K562 (cell line): ENCODE data around the gene MYL10. TPM values are rescaled to one million over a fixed set of nuclear protein-coding genes. Genes with fewer than 3 reads are reported as not detected.
A peak's percentile ranks its signal among the peaks of the same experiment; 100 is the strongest.

Experiments
- ATAC-seq: fragments of 200-7000 bp; cut with Tn5 transposase; 3 replicates; pipeline ENCODE4 v1.9.1; 2020; ENCODE audit warnings: moderate library complexity
- BruUV-seq: library from RNA; stranded (reverse); fragments of 400-500 nt; replicated peaks from 2 replicates; lab custom pipeline; 2021; lab: Mats Ljungman, UMichigan
- CTCF ChIA-PET: fragments of 300-600 bp; formaldehyde crosslinking; extraction: SDS; loops from one replicate; lab custom pipeline; 2021; ENCODE audit warnings: low intra/inter-chr PET ratio; lab: Yijun Ruan, JAX
- POLR2A ChIA-PET: fragments of 300-600, 350-650 bp; sonication (Branson Sonifier 250); formaldehyde crosslinking; extraction: SDS; loops from one replicate; lab custom pipeline; 2021; ENCODE audit warnings: antibody characterized with exemption, inconsistent platforms; lab: Yijun Ruan, JAX
- DNase-seq, 4 experiments: peaks; one replicate each; pipeline versions ENCODE4 v3.0.0 to v3.0.0-alpha.2; 2011 to 2018; ENCODE audit warnings: low spot score in 3 of 4, mixed read lengths in 3 of 4; ENCODE audit errors: extremely low read depth in 1 of 4
- FAIRE-seq: peaks from 2 replicates; lab custom pipeline; 2011; peaks lifted over from hg19 to GRCh38; lab: Jason Lieb, UNC
- H2AFZ ChIP-seq: 2 replicates; pipeline ENCODE4 v1.6.0; 2011; ENCODE audit warnings: low read depth, low read length, control low read depth, inconsistent platforms
- H3K27ac ChIP-seq: fragments of 200-600 bp; 3 replicates; pipeline ENCODE4 v1.8.0; 2011; ENCODE audit warnings: low read depth, mild to moderate bottlenecking, control low read depth, inconsistent platforms, low read length, moderate library complexity, mixed read lengths; ENCODE audit errors: extremely low read depth
- H3K27me3 ChIP-seq, 2 experiments: fragments of 300-600 bp in 1 of 2; 2 replicates in 1 of 2; 3 replicates in 1 of 2; pipeline versions ENCODE4 v1.6.0 to v1.8.0; 2011; ENCODE audit warnings: inconsistent platforms in 2 of 2, low read length in 2 of 2, mild to moderate bottlenecking in 1 of 2, mixed read lengths in 1 of 2, moderate library complexity in 1 of 2; ENCODE audit not compliant: control insufficient read depth in 2 of 2, insufficient read depth in 2 of 2
- H3K36me3 ChIP-seq: fragments of 300-600 bp; 3 replicates; pipeline ENCODE4 v1.8.0; 2011; ENCODE audit warnings: mild to moderate bottlenecking, low read length, inconsistent platforms; ENCODE audit not compliant: control insufficient read depth, insufficient read depth
- H3K4me1 ChIP-seq, 2 experiments: fragments of 200-600 bp in 1 of 2; replicated peaks in 1 of 2; 2 replicates in 1 of 2; 3 replicates in 1 of 2; pipeline versions ENCODE4 v1.5.1 to v1.8.0; 2011; ENCODE audit warnings: inconsistent platforms in 2 of 2, low read length in 2 of 2, mild to moderate bottlenecking in 1 of 2, mixed read lengths in 1 of 2, moderate library complexity in 1 of 2; ENCODE audit not compliant: control insufficient read depth in 2 of 2, insufficient read depth in 2 of 2
- H3K4me2 ChIP-seq: 2 replicates; pipeline ENCODE4 v1.6.1; 2011; ENCODE audit warnings: low read length, control low read depth, inconsistent platforms, mixed read lengths; ENCODE audit not compliant: insufficient read depth
- H3K4me3 ChIP-seq: fragments of 200-600 bp; sonication (generic), shearing (Covaris generic); 2 replicates; pipeline ENCODE4 v1.5.1; 2016; ENCODE audit warnings: control low read depth, inconsistent platforms
- H3K79me2 ChIP-seq: fragments of 200-600 bp; 3 replicates; pipeline ENCODE4 v1.8.0; 2011; ENCODE audit warnings: low read length, inconsistent platforms; ENCODE audit not compliant: control insufficient read depth, insufficient read depth
- H3K9ac ChIP-seq, 2 experiments: 2 replicates each; pipeline versions ENCODE4 v1.6.0 to v1.6.1; 2011; ENCODE audit warnings: low read depth in 2 of 2, low read length in 2 of 2, control low read depth in 1 of 2, inconsistent platforms in 1 of 2, mild to moderate bottlenecking in 1 of 2, mixed read lengths in 1 of 2; ENCODE audit not compliant: insufficient read depth in 1 of 2
- H3K9me1 ChIP-seq: one replicate; pipeline ENCODE4 v1.6.0; 2011; ENCODE audit warnings: inconsistent platforms, mild to moderate bottlenecking, low read length, moderate library complexity; ENCODE audit not compliant: control insufficient read depth, insufficient read depth
- H3K9me3 ChIP-seq: replicated peaks from 2 replicates; pipeline ENCODE4 v1.5.1; 2011; ENCODE audit warnings: low read depth, low read length, inconsistent platforms; ENCODE audit not compliant: control insufficient read depth, insufficient read depth
- H4K20me1 ChIP-seq: replicated peaks from 2 replicates; pipeline ENCODE4 v1.6.1; 2011; ENCODE audit warnings: low read length, inconsistent platforms, mixed read lengths; ENCODE audit not compliant: control insufficient read depth, insufficient read depth
- CTBP1 ChIP-seq: fragments of 450-650 bp; IDR thresholded peaks from 2 replicates; pipeline ENCODE4 v1.6.1; 2016; ENCODE audit warnings: borderline replicate concordance
- SRSF9 ChIP-seq: fragments of 200-400 bp; formaldehyde crosslinking; IDR thresholded peaks from 2 replicates; pipeline ENCODE4 v1.6.1; 2017; ENCODE audit warnings: low read depth, low read length, borderline replicate concordance
- WGBS: fragments of 100-300 bp; shearing (Covaris generic); methylation state at CpG from one replicate; pipeline ENCODE4 v1.1.6; 2016; ENCODE audit warnings: low coverage, mixed read lengths; ENCODE audit not compliant: insufficient coverage; ENCODE audit errors: missing lambda C conversion rate; 5-methylcytosine and 5-hydroxymethylcytosine counted together
- in situ Hi-C: fragments of 300-500 bp; cut with MboI; formaldehyde crosslinking; loops from 4 replicates; pipeline ENCODE4 v1.15.0; 2018; ENCODE audit warnings: inconsistent platforms, mixed read lengths
- intact Hi-C: fragments of 100-400 bp; cut with micrococcal nuclease; formaldehyde crosslinking; loops from 2 replicates; pipeline ENCODE4 v1.14.2; 2022
- polyA plus RNA-seq, 8 experiments: library from polyadenylated mRNA; depleted of rRNA in 4 of 8; stranded (reverse) in 5 of 8; unstranded in 3 of 8; fragments of >200 nt; fragmentation: Nextera tagmentation in 2 of 8; fragmentation: Illumina TruSeq in 1 of 8; extraction: Ambion mirVana in 2 of 8; extraction: Trizol in 1 of 8; gene quantifications; 2 replicates each; pipeline versions ENCODE4 v1.2.1 to v1.2.3, GENCODE V29; 2011 to 2014; ENCODE audit warnings: inconsistent platforms in 1 of 8, missing spikeins in 1 of 8
- total RNA-seq, 7 experiments: library from RNA; depleted of rRNA in 6 of 7; stranded (reverse); fragments of >200 nt in 6 of 7; fragmentation: Illumina TruSeq in 2 of 7; extraction: Trizol in 2 of 7; gene quantifications; 2 replicates each; pipeline versions ENCODE4 v1.2.1 to v1.2.3, GENCODE V29; 2011 to 2021; ENCODE audit warnings: low replicate concordance in 1 of 7
- TF ChIP-seq, protein P1 (sequence below): fragments of 250-450 bp; sonication (Bioruptor Pico); IDR thresholded peaks from 2 replicates; pipeline ENCODE4 v1.8.0; 2021; ENCODE audit warnings: borderline replicate concordance, mild to moderate bottlenecking, moderate library complexity; ENCODE audit not compliant: poor library complexity, severe bottlenecking

MYL10 gene
- total and polyA plus RNA-seq, 9 of the 15 experiments (the other 6 are each of a cell fraction or from before 2014, with no cell fraction given): not detected

DNA sequence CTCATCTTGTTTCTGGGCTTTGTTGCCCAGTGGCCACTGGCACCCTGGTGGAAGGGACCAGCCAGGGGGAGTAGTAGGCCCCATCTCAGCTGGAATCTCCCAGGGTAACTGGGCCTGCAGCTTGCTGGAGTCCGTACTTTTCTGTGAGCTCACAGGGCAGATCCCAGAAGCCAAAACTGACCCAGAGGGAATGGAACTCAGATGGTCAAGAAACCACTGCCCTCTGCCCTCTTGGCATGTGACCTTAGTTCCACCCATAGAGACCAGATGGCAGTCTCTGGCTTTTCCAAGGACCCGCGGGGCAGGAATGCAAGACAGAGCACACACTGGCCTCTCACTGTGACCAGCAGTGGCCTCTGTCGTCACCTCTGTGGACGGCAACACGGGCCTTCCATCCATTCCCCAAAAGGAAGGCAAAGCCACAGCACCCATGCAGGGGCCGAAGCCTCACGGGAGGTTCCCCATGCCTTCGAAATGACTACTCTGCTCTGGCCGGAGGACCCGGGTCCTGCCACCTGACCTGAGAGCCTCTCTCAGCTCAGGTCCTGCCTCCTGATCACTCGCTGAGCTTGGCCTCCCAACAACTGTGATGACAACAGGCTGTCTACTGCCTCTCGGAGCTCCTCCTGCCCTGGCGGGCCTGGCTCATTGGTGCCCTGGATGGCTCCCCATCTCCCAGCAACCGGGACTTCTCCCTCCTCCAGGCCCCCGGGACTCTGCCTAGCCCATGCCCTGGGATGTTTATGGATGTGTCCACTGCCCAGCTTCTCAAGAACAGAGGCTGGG lies 29.9 kb downstream of the MYL10 start:
- in situ Hi-C loops: no loop called here
- peaks cover 0 to 16% of the 10 kb centered on the region in 2 experiments; a peak in 2 of 5 replicates for H3K4me1 ChIP-seq
- no peak for DNase-seq
- H3K9me1 ChIP-seq: no peaks in the 10 kb centered on the region
- intact Hi-C loops: no loop called here
- no peak overlapping the region for H3K4me3 ChIP-seq
- TF ChIP-seq, protein P1, sequence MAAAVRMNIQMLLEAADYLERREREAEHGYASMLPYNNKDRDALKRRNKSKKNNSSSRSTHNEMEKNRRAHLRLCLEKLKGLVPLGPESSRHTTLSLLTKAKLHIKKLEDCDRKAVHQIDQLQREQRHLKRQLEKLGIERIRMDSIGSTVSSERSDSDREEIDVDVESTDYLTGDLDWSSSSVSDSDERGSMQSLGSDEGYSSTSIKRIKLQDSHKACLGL (CRISPR knock-in tag): no peak
- TF ChIP-seq SRSF9 (no peak), CTBP1 (no peak)
- CTCF ChIA-PET: no interaction called here
- H3K79me2 ChIP-seq: no peaks in the 10 kb centered on the region
- ATAC-seq: no peak
- H3K4me2 ChIP-seq: no peak overlapping the region
- BruUV-seq: no TSS peak
- no peaks in the 10 kb centered on the region for H3K36me3 ChIP-seq
- no peak for FAIRE-seq
- H3K9ac ChIP-seq: peak overlapping the region in 1 of 2 experiments; percentile 50; a peak in 2 of 4 replicates
- 19% methylated on average over 16 of the region's 16 CpGs for WGBS
- POLR2A ChIA-PET: interaction anchor here (1.5 kb wide), 1 partner anchor 16 kb away, joined by 3 read pairs; no protein-coding TSS in a partner anchor
- H3K9me3 ChIP-seq: no peaks in the 10 kb centered on the region
- no peak overlapping the region for H2AFZ ChIP-seq
- no peaks in the 10 kb centered on the region for H4K20me1 ChIP-seq
- no peak overlapping the region for H3K27ac ChIP-seq
- peaks cover 0 to 54% of the 10 kb centered on the region in 2 experiments; a peak in 3 of 5 replicates for H3K27me3 ChIP-seq
